Natural killer cell (primary cell): ENCODE results near the gene PHTF2. TPM values are rescaled to one million over a fixed set of nuclear protein-coding genes. Genes with fewer than 3 reads are reported as not detected.

Source experiments
- ATAC-seq, 3 donors: fragments of 150-1000 bp in 2 of 3; fragments of 200-7000 bp in 1 of 3; cut with Tn5 transposase; 1 replicate in 1 of 3; 2 replicates in 2 of 3; pipeline ENCODE4 v1.10.0; 2021; ENCODE audit warnings: mild to moderate bottlenecking in 2 of 3, moderate library complexity in 2 of 3
- DNase-seq, 2 donors: peaks; one replicate each; pipeline versions ENCODE4 v3.0.0 to v3.0.0-alpha.2; 2013 to 2021; ENCODE audit warnings: mixed read lengths in 1 of 2
- H3K27ac ChIP-seq: one replicate; pipeline ENCODE4 v1.5.1; 2013; ENCODE audit warnings: mild to moderate bottlenecking, low read length
- H3K27me3 ChIP-seq: one replicate; pipeline ENCODE4 v1.6.1; 2013; ENCODE audit warnings: low read length; ENCODE audit not compliant: control insufficient read depth, insufficient read depth
- H3K36me3 ChIP-seq: one replicate; pipeline ENCODE4 v1.6.1; 2013; ENCODE audit warnings: low read length; ENCODE audit not compliant: control insufficient read depth, insufficient read depth
- H3K4me1 ChIP-seq: one replicate; pipeline ENCODE4 v1.6.1; 2013; ENCODE audit warnings: low read length; ENCODE audit not compliant: control insufficient read depth, insufficient read depth
- H3K4me3 ChIP-seq: one replicate; pipeline ENCODE4 v1.5.1; 2013; ENCODE audit warnings: low read length
- H3K9me3 ChIP-seq: one replicate; pipeline ENCODE4 v1.6.1; 2013; ENCODE audit warnings: low read length; ENCODE audit not compliant: control insufficient read depth, insufficient read depth
- H3K27ac Mint-ChIP-seq, 2 donors: one replicate each; pipeline ENCODE4 v1.8.0; 2022; ENCODE audit warnings: mild to moderate bottlenecking in 2 of 2, mixed read lengths in 2 of 2, moderate library complexity in 1 of 2
- H3K27me3 Mint-ChIP-seq, 2 donors: one replicate each; pipeline ENCODE4 v1.8.0; 2022; ENCODE audit warnings: low read depth in 2 of 2, mixed read lengths in 2 of 2
- H3K36me3 Mint-ChIP-seq: one replicate; pipeline ENCODE4 v1.8.0; 2022; ENCODE audit warnings: mixed read lengths
- H3K4me1 Mint-ChIP-seq, 2 donors: one replicate each; pipeline ENCODE4 v1.8.0; 2022; ENCODE audit warnings: mixed read lengths in 2 of 2
- H3K4me3 Mint-ChIP-seq: one replicate; pipeline ENCODE4 v1.8.0; 2022; ENCODE audit warnings: mild to moderate bottlenecking, moderate library complexity, mixed read lengths
- H3K9me3 Mint-ChIP-seq, 2 donors: one replicate each; pipeline ENCODE4 v1.8.0; 2022; ENCODE audit warnings: mixed read lengths in 2 of 2
- WGBS: methylation state at CpG from one replicate; pipeline ENCODE4 v1.1.7; 2013; ENCODE audit warnings: missing lambda C conversion rate; ENCODE audit not compliant: insufficient coverage; 5-methylcytosine and 5-hydroxymethylcytosine counted together
- intact Hi-C: fragments of 100-400 bp; cut with micrococcal nuclease; formaldehyde crosslinking; loops from one replicate; pipeline ENCODE4 v1.14.2; 2022
- total RNA-seq, 4 donors: library from RNA; stranded (reverse); fragments of 120-200 nt in 1 of 4; gene quantifications; one replicate each; pipeline versions ENCODE4 v1.2.3 to v1.2.4, GENCODE V29; 2013 to 2022
- TF ChIP-seq, protein P1 (sequence below): fragments of 200-600 bp; IDR thresholded peaks from one replicate; pipeline ENCODE4 v1.8.0; 2022; ENCODE audit warnings: antibody characterized with exemption

PHTF2 gene
- total RNA-seq, 3 donors from 2014 or later (not counting 1 experiment from before 2014, with no cell fraction given): 23.1 to 26.9 (median 26.4) TPM

- no peak for ATAC-seq
- H3K27me3 ChIP-seq: no peaks in the 10 kb centered on the region
- no peak for DNase-seq
- no peak overlapping the region for H3K4me3 Mint-ChIP-seq
- intact Hi-C loops: no loop called here
- H3K4me1 Mint-ChIP-seq: no peaks in the 10 kb centered on the region
- H3K9me3 Mint-ChIP-seq: no peaks in the 10 kb centered on the region
- no peaks in the 10 kb centered on the region for H3K4me1 ChIP-seq
- H3K36me3 ChIP-seq: no peaks in the 10 kb centered on the region
- H3K27ac ChIP-seq: no peak overlapping the region
- no peaks in the 10 kb centered on the region for H3K36me3 Mint-ChIP-seq
- no peak overlapping the region for H3K4me3 ChIP-seq
- H3K27me3 Mint-ChIP-seq: peaks cover 4 to 10% of the 10 kb centered on the region in 2 donors
- no peak overlapping the region for H3K27ac Mint-ChIP-seq
- no peaks in the 10 kb centered on the region for H3K9me3 ChIP-seq
- 51% methylated on average over 2 of the region's 3 CpGs for WGBS
- TF ChIP-seq, protein P1, sequence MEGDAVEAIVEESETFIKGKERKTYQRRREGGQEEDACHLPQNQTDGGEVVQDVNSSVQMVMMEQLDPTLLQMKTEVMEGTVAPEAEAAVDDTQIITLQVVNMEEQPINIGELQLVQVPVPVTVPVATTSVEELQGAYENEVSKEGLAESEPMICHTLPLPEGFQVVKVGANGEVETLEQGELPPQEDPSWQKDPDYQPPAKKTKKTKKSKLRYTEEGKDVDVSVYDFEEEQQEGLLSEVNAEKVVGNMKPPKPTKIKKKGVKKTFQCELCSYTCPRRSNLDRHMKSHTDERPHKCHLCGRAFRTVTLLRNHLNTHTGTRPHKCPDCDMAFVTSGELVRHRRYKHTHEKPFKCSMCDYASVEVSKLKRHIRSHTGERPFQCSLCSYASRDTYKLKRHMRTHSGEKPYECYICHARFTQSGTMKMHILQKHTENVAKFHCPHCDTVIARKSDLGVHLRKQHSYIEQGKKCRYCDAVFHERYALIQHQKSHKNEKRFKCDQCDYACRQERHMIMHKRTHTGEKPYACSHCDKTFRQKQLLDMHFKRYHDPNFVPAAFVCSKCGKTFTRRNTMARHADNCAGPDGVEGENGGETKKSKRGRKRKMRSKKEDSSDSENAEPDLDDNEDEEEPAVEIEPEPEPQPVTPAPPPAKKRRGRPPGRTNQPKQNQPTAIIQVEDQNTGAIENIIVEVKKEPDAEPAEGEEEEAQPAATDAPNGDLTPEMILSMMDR: no peak
Observed at GRCh38 chr7:78002021-78002420, 203.4 kb downstream of the PHTF2 start.

GRCh38 chr7:78002715-78003114, 204.1 kb downstream of the PHTF2 start:
- Mint-ChIP-seq H3K9me3 (no peaks in the 10 kb centered on the region), H3K27me3 (peaks cover 4 to 6% of the 10 kb centered on the region in 2 donors), H3K4me3 (no peak overlapping the region), H3K27ac (no peak overlapping the region), H3K36me3 (no peaks in the 10 kb centered on the region), H3K4me1 (no peaks in the 10 kb centered on the region)
- 87% methylated on average over 4 of the region's 4 CpGs for WGBS
- DNase-seq: no peak
- no peaks in the 10 kb centered on the region for H3K4me1 ChIP-seq
- TF ChIP-seq, protein P1: no peak
- H3K9me3 ChIP-seq: no peaks in the 10 kb centered on the region
- H3K36me3 ChIP-seq: no peaks in the 10 kb centered on the region
- ATAC-seq: no peak
- intact Hi-C loops: no loop called here
- no peaks in the 10 kb centered on the region for H3K27me3 ChIP-seq
- H3K27ac ChIP-seq: no peak overlapping the region
- no peak overlapping the region for H3K4me3 ChIP-seq

- TF ChIP-seq, protein P1: no peak
- Histone ChIP-seq H3K4me3 (no peak overlapping the region), H3K36me3 (no peaks in the 10 kb centered on the region), H3K9me3 (no peaks in the 10 kb centered on the region), H3K27me3 (no peaks in the 10 kb centered on the region), H3K27ac (no peak overlapping the region), H3K4me1 (no peaks in the 10 kb centered on the region)
- intact Hi-C loops: no loop called here
- H3K36me3 Mint-ChIP-seq: no peaks in the 10 kb centered on the region
- H3K4me3 Mint-ChIP-seq: no peak overlapping the region
- H3K27ac Mint-ChIP-seq: no peak overlapping the region
- ATAC-seq: no peak
- no peaks in the 10 kb centered on the region for H3K4me1 Mint-ChIP-seq
- no peaks in the 10 kb centered on the region for H3K9me3 Mint-ChIP-seq
- no peak for DNase-seq
- 95% methylated on average over 10 of the region's 10 CpGs for whole genome bisulfite sequencing
- H3K27me3 Mint-ChIP-seq: peaks cover 0 to 3% of the 10 kb centered on the region in 2 donors
Observed at GRCh38 chr7:78006063-78006755, 207.6 kb downstream of the PHTF2 start.

Other genes starting within 250 kb of the PHTF2 start
- gene RSBN1L, start 102.3 kb upstream of the PHTF2 start, total RNA-seq: 10 to 100 TPM; 23.9 to 34.4 (median 33.4) TPM
- 1 to 10 TPM; 3.4 to 5.2 (median 3.9) TPM for gene TMEM60, start 339 bp upstream of the PHTF2 start, total RNA-seq